GM21737 (cell line): ENCODE results near the gene FCRL1.

ENCODE experiments used
- ATAC-seq: cut with Tn5 transposase; IDR thresholded peaks from one replicate; pipeline ENCODE4 v1.9.1; 2021; ENCODE audit warnings: mild to moderate bottlenecking, moderate library complexity; ENCODE audit not compliant: unreplicated experiment

FCRL1 gene

DNA sequence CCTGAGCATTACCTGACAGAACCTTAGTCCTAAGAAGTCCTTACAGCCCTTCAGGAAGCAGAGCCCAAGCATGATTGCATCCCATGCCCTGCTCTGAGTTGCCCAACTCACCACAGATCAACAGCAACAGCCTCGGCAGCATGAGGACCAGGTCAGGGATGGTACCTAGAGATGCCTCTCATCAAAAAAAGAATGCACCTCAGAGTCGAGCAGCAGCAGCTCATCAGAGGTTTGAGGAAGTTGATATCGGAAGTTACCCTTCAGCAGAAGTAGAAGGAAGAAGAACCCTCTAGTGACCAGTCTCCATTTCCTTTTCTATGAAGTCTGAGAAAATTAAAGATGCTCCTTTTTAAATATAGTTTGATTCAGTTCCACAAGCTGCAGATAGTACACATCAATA lies at the start of gene FCRL1:
FCRL1 (minus strand) TSS at position 225 of the 400 bp plus-strand sequence; CDS start at position 142, 83 bp downstream.
- no peak for ATAC-seq

DNA sequence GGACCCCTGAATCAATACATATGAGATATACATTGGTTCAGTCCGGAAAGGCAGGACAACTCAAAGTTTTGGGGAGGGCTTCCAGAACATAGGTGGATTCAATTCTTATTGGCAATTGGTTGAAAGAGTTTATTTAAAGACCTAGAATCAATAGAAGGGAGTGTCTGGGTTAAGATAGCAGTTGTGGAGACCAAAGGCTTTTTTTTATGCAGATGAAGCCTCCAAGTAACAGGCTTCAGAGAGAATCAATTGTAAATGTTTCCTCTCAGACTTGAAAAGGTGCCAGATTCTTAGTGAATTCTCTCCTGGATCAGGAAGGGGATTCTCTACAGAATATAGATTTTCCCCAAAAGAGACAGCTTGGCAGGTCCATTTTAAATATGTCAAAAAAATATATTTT lies 48.7 kb upstream of the FCRL1 start:
- ATAC-seq: no peak

DNA sequence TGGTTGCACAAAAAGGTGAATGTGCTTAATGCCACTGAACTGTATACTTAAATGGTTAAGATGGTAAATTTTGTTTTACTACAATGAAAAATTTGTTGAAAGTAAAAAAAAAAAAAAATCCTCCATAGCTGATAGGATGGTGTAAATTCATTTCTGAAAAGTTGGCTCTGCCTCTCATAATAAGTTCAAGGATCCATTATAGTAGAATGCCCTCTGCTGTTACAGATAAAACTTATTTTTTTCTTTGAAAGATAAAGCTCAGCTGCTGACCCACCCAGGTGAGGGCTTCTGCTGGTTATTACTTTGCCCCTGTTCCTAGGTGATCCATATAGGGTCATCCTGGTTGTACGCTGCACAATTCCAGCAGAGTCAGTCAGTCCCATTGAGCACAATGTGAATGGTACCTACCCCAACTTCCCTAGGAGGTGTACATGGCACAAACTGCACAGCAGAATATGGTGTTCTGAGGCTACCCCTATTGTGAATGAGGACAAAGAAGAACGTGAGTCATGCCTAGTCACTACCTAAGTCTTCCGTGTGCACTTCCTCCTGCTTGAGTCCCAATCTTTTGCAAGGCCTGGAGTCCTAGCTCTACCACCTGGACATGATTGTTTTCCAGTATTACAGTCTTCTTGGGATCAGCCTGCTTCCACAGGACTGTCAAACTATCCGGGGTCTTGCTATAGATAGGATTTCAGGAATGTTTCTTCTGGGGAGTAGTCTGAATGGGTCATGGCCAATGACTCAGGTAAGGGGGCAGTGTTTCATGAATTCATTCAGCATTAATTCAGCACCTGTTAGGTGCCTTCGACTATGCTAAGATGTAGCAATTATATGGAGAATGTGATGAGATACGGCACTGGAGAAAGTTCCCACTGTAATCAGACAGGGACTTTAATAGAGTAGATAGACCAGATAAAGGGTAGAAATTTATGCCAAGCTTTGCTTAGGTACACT lies 42.5 kb upstream of the FCRL1 start:
- ATAC-seq: no peak

DNA sequence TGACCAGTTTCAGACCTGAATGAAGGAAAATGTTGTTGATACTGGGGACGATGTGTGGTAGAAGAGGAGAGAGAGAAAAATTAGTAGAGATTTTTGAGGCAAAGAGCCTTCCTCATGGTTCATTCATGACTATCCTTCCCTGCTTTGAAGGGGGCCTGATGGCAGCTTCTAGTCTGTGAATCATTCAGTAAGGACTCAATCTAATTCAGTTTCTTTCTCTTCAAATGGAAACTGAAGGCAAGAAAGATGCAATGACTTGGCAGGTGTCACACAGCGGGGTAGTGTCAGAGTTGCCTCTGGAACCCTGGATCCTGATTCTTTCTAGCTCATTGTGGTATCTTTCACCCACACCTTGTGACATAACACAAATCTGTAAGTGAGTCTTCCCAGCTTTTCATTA lies 36.6 kb upstream of the FCRL1 start:
- ATAC-seq: no peak

GRCh38 chr1:157852476-157852875 lies 32.6 kb upstream of the FCRL1 start:
- no peak for ATAC-seq

DNA sequence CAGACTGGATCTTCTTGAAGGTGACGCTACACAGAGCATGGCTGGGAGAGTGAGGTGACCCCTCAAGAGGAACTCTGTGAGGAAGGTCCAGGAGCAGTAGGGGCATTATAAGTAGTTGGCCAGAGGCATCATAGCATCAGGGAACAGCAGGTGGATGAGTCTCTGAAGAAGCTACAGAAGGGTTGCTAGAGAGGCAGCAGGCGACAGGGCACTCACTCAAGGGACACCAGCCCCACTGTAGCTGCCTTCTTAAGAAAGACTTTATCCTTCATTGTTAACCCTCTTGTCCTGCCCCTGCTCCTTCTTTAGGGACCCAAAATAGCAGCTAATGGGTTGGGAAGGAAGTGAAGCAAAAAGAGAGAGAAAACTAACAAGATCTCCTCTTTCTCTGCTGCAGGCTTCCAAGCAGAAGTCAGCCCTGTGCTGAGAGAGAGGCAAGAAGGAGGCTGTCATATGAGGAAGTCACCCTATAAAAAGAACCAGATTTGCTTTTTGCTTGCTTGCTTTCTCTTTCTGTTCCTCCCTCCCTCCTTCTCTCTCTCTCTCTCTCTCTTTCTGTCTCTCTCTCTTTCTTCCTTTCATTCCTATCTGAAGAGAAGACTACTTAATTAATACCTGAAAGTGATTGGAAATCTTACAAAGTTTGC lies 29.4 kb upstream of the FCRL1 start:
- no peak for ATAC-seq

DNA sequence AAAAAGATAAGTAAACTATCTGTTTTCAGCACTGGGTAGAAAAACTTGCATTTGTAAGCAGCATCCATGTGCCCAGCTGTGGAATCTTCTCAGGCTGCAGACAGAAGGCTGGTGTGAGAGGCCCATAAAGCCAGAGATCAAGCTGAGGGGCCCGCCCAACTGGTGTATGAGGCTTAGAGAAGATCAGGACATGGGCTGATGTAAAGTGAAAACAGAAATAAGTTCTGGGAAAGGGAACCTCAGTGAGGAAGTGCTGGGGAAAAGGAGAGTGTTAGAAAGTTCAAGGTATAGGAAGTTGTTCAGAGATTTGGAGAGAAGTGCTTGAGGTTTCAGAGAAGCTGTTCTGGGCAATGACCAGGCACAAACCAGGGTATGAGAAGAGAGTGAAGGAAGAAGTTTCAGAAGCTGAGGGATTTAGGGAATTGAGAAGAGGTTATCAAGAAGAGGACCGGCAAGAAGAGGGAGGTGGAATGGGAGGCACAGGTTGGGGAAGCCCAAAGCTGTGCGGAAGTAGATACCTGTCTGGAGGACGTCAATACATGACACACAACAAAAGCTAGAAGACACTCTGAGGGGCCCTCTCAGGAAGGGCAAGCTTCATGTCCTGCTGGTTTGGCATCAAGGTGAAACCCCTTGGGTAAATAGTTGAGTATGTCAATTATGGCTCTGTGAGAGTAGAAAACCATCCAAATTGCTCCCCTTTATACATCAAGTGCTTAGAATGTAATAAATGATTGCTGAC lies 24.3 kb upstream of the FCRL1 start:
- ATAC-seq: no peak

GRCh38 chr1:157842939-157843338 lies 23.0 kb upstream of the FCRL1 start:
- no peak for ATAC-seq

DNA sequence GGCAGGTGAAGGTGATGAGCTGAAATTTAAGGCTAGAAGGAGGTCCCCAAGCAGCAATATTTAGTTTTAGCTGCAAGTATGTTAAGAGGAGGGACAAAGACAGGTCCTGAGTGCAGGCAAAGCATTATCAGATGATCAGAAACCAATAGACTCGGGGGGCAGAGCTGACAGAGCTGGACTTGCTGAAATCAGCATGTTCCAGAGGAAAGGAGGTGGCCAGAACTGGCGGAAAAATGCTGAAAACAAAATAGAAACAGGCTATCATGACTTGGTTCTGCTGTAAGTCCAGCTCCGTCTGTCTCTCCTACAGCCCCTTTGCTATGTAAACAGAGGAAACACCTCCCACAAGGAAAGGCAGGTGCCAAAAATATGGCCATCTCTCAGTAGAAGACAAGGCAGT lies 21.8 kb upstream of the FCRL1 start, which contains the start of gene CD5L:
CD5L (minus strand) TSS at position 101 of the 400 bp plus-strand sequence. CDS start 107 bp downstream, outside the sequence.
- no peak for ATAC-seq

DNA sequence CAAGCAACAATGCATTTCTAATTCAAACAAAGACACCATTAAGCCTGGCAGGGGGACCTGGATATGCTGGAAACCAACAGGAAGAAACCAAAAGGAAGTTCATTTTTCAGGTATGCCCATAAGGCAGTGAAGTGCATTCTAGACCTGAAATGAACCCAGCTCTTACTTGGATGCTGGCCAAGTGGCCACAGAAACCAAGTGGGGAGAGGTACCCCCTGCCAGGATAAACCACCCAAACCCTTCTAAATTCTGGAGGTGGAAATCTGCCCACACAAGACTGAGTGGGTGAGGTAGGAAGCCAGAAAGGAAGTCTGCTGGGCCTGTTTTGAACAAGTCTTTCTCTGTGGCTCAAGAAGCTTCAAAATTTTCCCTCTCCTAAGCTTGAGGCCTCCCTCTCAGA lies 19.0 kb upstream of the FCRL1 start:
- no peak for ATAC-seq

- ATAC-seq: no peak
These were observed 14.5 kb upstream of the FCRL1 start for GRCh38 chr1:157834430-157834829.

GRCh38 chr1:157833145-157833544 lies 13.2 kb upstream of the FCRL1 start:
- ATAC-seq: no peak

- no peak for ATAC-seq
These were observed 12.2 kb upstream of the FCRL1 start for GRCh38 chr1:157831968-157832626.

DNA sequence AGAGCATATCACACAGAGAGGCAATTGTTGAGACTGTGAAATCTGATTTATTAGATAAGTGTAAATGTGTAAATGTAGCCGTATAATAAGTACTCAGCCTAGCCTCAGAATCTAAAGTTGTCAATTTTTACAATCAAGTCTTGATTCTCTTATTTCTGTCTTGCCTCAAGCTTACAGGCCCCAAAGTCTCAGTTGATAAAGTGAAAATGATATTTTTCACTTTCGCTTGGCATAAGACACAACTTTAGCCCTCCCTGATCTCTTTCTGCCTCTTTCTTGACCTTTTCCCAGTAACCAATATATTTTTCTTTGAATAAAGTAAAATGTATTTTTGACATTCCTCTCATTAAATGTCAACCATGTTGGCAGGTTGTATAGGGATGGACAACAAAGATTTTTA lies 11.0 kb upstream of the FCRL1 start:
- no peak for ATAC-seq

GRCh38 chr1:157829711-157830110 lies 9.8 kb upstream of the FCRL1 start:
- no peak for ATAC-seq

DNA sequence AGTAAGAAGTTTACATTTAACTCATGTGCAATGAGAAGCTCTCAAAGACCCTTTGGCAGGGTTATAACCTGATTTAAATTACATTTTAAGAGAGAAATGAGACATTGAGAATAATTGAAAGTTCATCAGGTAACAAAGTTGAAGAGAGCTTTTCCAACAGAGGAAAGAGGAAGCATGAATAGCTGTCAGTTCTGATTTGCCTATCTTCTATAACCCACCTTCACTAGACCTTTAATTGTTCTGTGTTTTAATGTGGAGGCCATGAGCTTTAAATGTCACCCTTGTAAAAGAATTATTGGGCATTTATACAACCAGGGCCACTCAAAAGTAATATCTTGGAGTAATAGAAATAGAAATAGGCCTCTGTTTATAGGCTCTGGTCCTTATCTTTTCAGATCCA lies 9.3 kb upstream of the FCRL1 start:
- ATAC-seq: no peak

DNA sequence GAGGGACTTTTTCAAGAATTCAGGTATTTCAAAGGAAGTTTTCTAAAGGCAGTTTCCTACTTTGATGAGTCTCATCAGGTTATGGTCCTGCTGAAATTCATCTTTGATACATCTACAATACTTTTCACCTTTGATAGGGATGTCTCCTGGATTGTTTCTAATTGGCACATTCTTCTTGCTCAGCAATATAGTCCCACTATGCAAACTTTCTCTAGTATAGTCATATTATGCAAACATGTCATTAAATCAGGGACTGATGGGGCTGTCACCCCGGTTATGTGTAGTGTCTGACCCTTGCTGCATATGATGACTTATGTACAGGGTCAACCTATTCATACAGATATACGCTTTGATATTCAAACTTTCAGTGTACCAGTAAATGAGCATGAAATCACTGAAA lies 379 bp upstream of the FCRL1 start:
- no peak for ATAC-seq

DNA sequence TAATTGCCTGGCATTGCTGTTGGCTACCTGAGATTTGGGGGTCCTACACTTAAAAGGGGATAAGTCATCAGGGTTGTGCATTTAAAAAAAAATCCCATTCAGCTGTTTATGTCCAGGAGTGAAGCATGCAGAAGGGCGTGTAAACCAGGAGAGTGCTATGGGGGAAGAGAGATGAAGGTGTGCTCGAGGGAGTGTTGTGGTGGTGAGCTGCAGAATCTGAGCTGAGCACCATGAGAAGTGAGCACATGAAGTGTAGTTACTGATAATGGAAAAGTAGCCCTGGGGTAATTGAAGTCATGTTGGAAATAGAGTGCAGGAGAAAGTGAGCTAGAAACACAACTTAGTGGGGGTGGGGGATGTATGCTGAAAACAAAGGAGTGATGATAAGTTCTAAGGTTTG lies 705 bp downstream of the FCRL1 start:
- ATAC-seq: no peak

- ATAC-seq: no peak
These were observed 6.7 kb downstream of the FCRL1 start for GRCh38 chr1:157813269-157813668.

DNA sequence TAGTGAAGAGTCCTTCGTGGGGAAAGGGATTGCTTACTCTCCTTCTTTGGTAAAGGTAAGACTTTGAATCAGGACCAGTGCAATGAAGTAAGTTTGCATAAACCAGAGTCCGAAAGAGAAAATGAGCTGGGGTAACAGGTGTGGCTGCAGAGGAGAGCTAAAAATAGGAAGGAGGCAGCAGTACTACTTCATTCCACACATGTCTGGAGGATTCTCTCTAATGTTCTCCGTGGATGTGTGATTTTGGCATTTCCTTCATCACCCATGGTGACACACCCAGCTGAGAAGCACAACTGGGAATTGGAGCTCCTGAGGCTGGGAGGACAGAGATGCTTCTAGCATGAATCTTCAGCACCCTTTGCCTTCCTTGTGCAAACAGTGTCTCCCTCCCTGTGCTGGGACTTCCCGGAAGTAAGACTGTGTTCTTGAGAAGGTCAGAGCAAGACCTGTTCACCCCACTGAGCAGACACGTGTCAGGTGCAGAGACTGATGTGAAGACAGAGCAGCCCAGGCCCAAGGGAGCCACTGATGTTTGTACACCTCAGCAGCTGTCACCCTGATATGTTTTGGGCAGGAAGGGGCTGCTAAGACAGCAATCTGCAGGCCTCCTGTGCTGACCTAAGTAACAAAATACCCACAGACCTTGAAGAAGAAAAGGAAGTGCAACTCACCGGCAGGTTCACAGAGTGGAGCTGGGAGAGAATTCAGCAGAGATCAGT lies 13.3 kb downstream of the FCRL1 start:
- peak; percentile 89 for ATAC-seq
